H7 (cell line): Measurements from ENCODE around the gene RABGEF1. TPM values are rescaled to one million over a fixed set of nuclear protein-coding genes. Genes with fewer than 3 reads are reported as not detected.
A peak's percentile ranks its signal among the peaks of the same experiment; 100 is the strongest.
"Not testable (repeated sequence)": the region's sequence is repeated elsewhere in the genome, so short reads cannot be mapped to it uniquely, and the experiment has no call there.

Experiments used
- DNase-seq: peaks from one replicate; pipeline ENCODE4 v3.0.0; 2012
- H3K27me3 ChIP-seq: 2 replicates; pipeline ENCODE4 v1.6.0; 2011; ENCODE audit warnings: mild to moderate bottlenecking, low read length; ENCODE audit not compliant: control insufficient read depth, insufficient read depth
- H3K36me3 ChIP-seq: replicated peaks from 2 replicates; pipeline ENCODE4 v1.5.1; 2011; ENCODE audit warnings: low read length; ENCODE audit not compliant: control insufficient read depth, insufficient read depth
- H3K4me3 ChIP-seq: 2 replicates; pipeline ENCODE4 v1.5.1; 2011; ENCODE audit warnings: low read depth, mild to moderate bottlenecking, control low read depth, low read length, moderate library complexity; ENCODE audit not compliant: insufficient read depth
- total RNA-seq: library from RNA; depleted of rRNA; stranded (reverse); fragments of >200 nt; shearing (Covaris generic); gene quantifications from 2 replicates; pipeline ENCODE4 v1.2.3, GENCODE V29; 2014

The RABGEF1 gene
- total RNA-seq, 1 experiment from 2014 or later, result 16.6 TPM

- not testable (repeated sequence) for DNase-seq, H3K27me3 ChIP-seq, H3K4me3 ChIP-seq, H3K36me3 ChIP-seq
Measured at GRCh38 chr7:66830976-66831375, 90.4 kb downstream of the RABGEF1 start.

- Histone ChIP-seq H3K4me3 (no peak overlapping the region), H3K36me3 (no peaks in the 10 kb centered on the region), H3K27me3 (no peaks in the 10 kb centered on the region)
- DNase-seq, result no peak
Measured at GRCh38 chr7:66832531-66833351, 92.2 kb downstream of the RABGEF1 start.

GRCh38 chr7:66837007-66837406 lies 96.5 kb downstream of the RABGEF1 start:
- DNase-seq, result peak; percentile 72
- H3K4me3 ChIP-seq, result no peak overlapping the region
- H3K27me3 ChIP-seq, result no peaks in the 10 kb centered on the region
- H3K36me3 ChIP-seq, result no peaks in the 10 kb centered on the region

- H3K27me3 ChIP-seq, result no peaks in the 10 kb centered on the region
- H3K4me3 ChIP-seq, result no peak overlapping the region
- H3K36me3 ChIP-seq, result no peaks in the 10 kb centered on the region
- no peak for DNase-seq
Measured at GRCh38 chr7:66837661-66838060, 97.1 kb downstream of the RABGEF1 start.

- Histone ChIP-seq H3K27me3 (no peaks in the 10 kb centered on the region; the same call in 1 of the 2 replicates), H3K4me3 (no peak overlapping the region), H3K36me3 (no peaks in the 10 kb centered on the region)
- no peak for DNase-seq
Measured at GRCh38 chr7:66839814-66840213, 99.3 kb downstream of the RABGEF1 start.

GRCh38 chr7:66840316-66840715 lies 99.8 kb downstream of the RABGEF1 start:
- no peak for DNase-seq
- Histone ChIP-seq H3K27me3 (no peaks in the 10 kb centered on the region; the same call in 1 of the 2 replicates), H3K4me3 (no peak overlapping the region), H3K36me3 (no peaks in the 10 kb centered on the region)

GRCh38 chr7:66841898-66842297 lies 101.4 kb downstream of the RABGEF1 start:
- no peak for DNase-seq
- no peak overlapping the region for H3K4me3 ChIP-seq
- no peaks in the 10 kb centered on the region for H3K36me3 ChIP-seq
- H3K27me3 ChIP-seq, result no peaks in the 10 kb centered on the region; the same call in 1 of the 2 replicates

GRCh38 chr7:66843492-66843891 lies 103.0 kb downstream of the RABGEF1 start:
- not testable (repeated sequence) for DNase-seq, H3K36me3 ChIP-seq, H3K27me3 ChIP-seq, H3K4me3 ChIP-seq

GRCh38 chr7:66844552-66845378 lies 104.2 kb downstream of the RABGEF1 start:
- no peaks in the 10 kb centered on the region for H3K36me3 ChIP-seq
- H3K27me3 ChIP-seq, result no peaks in the 10 kb centered on the region; the same call in 1 of the 2 replicates
- H3K4me3 ChIP-seq, result peak overlapping the region; percentile 96
- DNase-seq, result peak; percentile 99

- no peaks in the 10 kb centered on the region for H3K36me3 ChIP-seq
- H3K27me3 ChIP-seq, result no peaks in the 10 kb centered on the region; the same call in 1 of the 2 replicates
- no peak for DNase-seq
- H3K4me3 ChIP-seq, result peak overlapping the region; percentile 96
Measured at GRCh38 chr7:66845379-66846095, 105.0 kb downstream of the RABGEF1 start.

- not testable (repeated sequence) for H3K36me3 ChIP-seq, H3K27me3 ChIP-seq, DNase-seq, H3K4me3 ChIP-seq
Measured at GRCh38 chr7:66846096-66846445, 105.5 kb downstream of the RABGEF1 start.

- H3K4me3 ChIP-seq, DNase-seq, H3K27me3 ChIP-seq, H3K36me3 ChIP-seq: not testable (repeated sequence)
Measured at GRCh38 chr7:66847523-66847855, 107.0 kb downstream of the RABGEF1 start.

GRCh38 chr7:66847879-66848790 lies 107.6 kb downstream of the RABGEF1 start:
- Histone ChIP-seq H3K36me3 (no peaks in the 10 kb centered on the region), H3K4me3 (no peak overlapping the region), H3K27me3 (no peaks in the 10 kb centered on the region; the same call in 1 of the 2 replicates)
- DNase-seq, result peak; percentile 46

GRCh38 chr7:66859339-66859738 lies 118.8 kb downstream of the RABGEF1 start:
- DNase-seq, result no peak
- H3K4me3 ChIP-seq, result no peak overlapping the region

More at GRCh38 chr7:66859339-66859738, 118.8 kb downstream of the RABGEF1 start:
- no peaks in the 10 kb centered on the region for H3K27me3 ChIP-seq
- no peaks in the 10 kb centered on the region for H3K36me3 ChIP-seq
